ENCODE measurements around the gene ZNF554. TPM values are rescaled to one million over a fixed set of nuclear protein-coding genes. Genes with fewer than 3 reads are reported as not detected.

ZNF554 gene
- polyA plus RNA-seq, 1 of the 3 experiments (the other 2 are of a cell fraction), result 1.7 TPM

- Histone ChIP-seq H3K9me2 (no peaks in the 10 kb centered on the region), H3K9ac (no peak overlapping the region), H4K20me1 (ENCODE audit: insufficient read depth) (no peaks in the 10 kb centered on the region), H3K36me3 (replicated peaks in 1 of 2; ENCODE audit: control insufficient read depth in 1 of 2, insufficient read depth in 2 of 2, low read length in 1 of 2) (peaks cover 7 to 75% of the 10 kb centered on the region in 2 experiments), H3K27ac (ENCODE audit: low read depth in 2 of 2, low read length in 1 of 2) (no peak overlapping the region), H3K4me1 (ENCODE audit: control insufficient read depth in 1 of 2, insufficient read depth in 2 of 2, low read depth in 1 of 2, low read length in 1 of 2) (no peaks in the 10 kb centered on the region), H3K9me3 (no peaks in the 10 kb centered on the region), H3K79me2 (ENCODE audit: insufficient read depth) (no peaks in the 10 kb centered on the region), H2AFZ (ENCODE audit: low read depth) (no peak overlapping the region), H3K4me3 (ENCODE audit: low read depth in 2 of 2, low read length in 1 of 2) (no peak overlapping the region), H3K4me2 (no peak overlapping the region), H3K27me3 (ENCODE audit: insufficient read depth) (no peaks in the 10 kb centered on the region), H3F3A (replicated peaks; ENCODE audit: insufficient read depth) (no peaks in the 10 kb centered on the region)
- peak; percentile 14 for DNase-seq
- WGBS (ENCODE audit: low lambda C conversion rate), result 92% methylated on average over 16 of the region's 34 CpGs
- CTCF ChIA-PET, result interaction anchor here (1.4 kb wide), 1 partner anchor 12 kb away, joined by 4 read pairs; no protein-coding TSS in a partner anchor
- TF ChIP-seq RAD21 (IDR thresholded peaks at IDR 0.05; ENCODE audit: low read length), result no peak
- TF ChIP-seq ELF1 (IDR thresholded peaks at IDR 0.05), result no peak
- no peak for TF ChIP-seq TCF12 (IDR thresholded peaks at IDR 0.05)
- TF ChIP-seq GATA2 (CRISPR knock-in tag; IDR thresholded peaks at IDR 0.05), result no peak
- POLR2A ChIA-PET, result no interaction called here
Measured at GRCh38 chr19:2806736-2807378, 12.8 kb upstream of the ZNF554 start.

DNA sequence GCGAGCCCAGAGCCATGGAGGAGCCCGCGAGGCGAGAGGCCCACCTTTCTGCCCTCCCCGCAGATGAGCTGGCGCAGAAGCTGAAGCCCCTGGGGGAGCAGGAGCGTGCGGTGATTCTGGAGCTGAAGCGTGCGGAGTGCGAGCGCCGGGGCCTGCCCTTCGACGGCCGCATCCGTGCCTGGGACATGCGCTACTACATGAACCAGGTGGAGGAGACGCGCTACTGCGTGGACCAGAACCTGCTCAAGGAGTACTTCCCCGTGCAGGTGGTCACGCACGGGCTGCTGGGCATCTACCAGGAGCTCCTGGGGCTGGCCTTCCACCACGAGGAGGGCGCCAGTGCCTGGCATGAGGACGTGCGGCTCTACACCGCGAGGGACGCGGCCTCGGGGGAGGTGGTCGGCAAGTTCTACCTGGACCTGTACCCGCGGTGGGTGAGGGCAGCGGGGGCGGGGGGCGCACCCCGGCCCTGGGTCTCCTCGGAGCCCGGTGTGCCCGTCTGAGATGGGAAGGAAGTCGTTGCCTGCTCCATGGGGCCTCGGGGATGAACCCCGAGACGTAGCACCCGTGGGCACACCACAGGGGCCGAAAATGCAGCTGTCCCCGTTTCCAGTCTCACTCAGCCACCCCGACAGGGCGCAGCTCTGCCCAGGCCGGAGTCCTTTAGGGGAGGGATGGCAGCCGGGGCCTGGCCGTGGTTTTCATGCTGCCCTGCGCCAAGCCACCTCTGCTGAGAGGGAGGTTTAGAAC lies 12.1 kb upstream of the ZNF554 start:
- H4K20me1 ChIP-seq (ENCODE audit: insufficient read depth), result no peaks in the 10 kb centered on the region

More for the DNA sequence above, 12.1 kb upstream of the ZNF554 start:
- CTCF ChIA-PET, result no interaction called here
- POLR2A ChIA-PET, result no interaction called here
- no peaks in the 10 kb centered on the region for H3F3A ChIP-seq (replicated peaks; ENCODE audit: insufficient read depth)
- no peak overlapping the region for H3K27ac ChIP-seq (ENCODE audit: low read depth in 2 of 2, low read length in 1 of 2)
- H3K9ac ChIP-seq, result no peak overlapping the region
- no peaks in the 10 kb centered on the region for H3K9me2 ChIP-seq
- peak; percentile 21 for DNase-seq
- TF ChIP-seq, protein P1, sequence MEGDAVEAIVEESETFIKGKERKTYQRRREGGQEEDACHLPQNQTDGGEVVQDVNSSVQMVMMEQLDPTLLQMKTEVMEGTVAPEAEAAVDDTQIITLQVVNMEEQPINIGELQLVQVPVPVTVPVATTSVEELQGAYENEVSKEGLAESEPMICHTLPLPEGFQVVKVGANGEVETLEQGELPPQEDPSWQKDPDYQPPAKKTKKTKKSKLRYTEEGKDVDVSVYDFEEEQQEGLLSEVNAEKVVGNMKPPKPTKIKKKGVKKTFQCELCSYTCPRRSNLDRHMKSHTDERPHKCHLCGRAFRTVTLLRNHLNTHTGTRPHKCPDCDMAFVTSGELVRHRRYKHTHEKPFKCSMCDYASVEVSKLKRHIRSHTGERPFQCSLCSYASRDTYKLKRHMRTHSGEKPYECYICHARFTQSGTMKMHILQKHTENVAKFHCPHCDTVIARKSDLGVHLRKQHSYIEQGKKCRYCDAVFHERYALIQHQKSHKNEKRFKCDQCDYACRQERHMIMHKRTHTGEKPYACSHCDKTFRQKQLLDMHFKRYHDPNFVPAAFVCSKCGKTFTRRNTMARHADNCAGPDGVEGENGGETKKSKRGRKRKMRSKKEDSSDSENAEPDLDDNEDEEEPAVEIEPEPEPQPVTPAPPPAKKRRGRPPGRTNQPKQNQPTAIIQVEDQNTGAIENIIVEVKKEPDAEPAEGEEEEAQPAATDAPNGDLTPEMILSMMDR (IDR thresholded peaks at IDR 0.05), result no peak
- TF ChIP-seq JUND (IDR thresholded peaks at IDR 0.05) (no peak), MAX (IDR thresholded peaks at IDR 0.05; ENCODE audit: low read depth) (no peak), GABPA (IDR thresholded peaks at IDR 0.05; ENCODE audit: low read depth) (no peak), FOXM1 (IDR thresholded peaks at IDR 0.05; ENCODE audit: low read depth) (no peak), CHD2 (IDR thresholded peaks at IDR 0.05; ENCODE audit: low read length, partially characterized antibody) (no peak), EZH2phosphoT487 (IDR thresholded peaks at IDR 0.05; ENCODE audit: borderline replicate concordance, low read depth) (no peak), PBX3 (IDR thresholded peaks at IDR 0.05) (no peak)
- TF ChIP-seq, protein P2, sequence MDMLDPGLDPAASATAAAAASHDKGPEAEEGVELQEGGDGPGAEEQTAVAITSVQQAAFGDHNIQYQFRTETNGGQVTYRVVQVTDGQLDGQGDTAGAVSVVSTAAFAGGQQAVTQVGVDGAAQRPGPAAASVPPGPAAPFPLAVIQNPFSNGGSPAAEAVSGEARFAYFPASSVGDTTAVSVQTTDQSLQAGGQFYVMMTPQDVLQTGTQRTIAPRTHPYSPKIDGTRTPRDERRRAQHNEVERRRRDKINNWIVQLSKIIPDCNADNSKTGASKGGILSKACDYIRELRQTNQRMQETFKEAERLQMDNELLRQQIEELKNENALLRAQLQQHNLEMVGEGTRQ (IDR thresholded peaks at IDR 0.05; ENCODE audit: borderline replicate concordance, low read depth, low read length), result no peak
- no peaks in the 10 kb centered on the region for H3K9me3 ChIP-seq
- whole genome bisulfite sequencing (ENCODE audit: low lambda C conversion rate), result 97% methylated on average over 18 of the region's 56 CpGs
- no peaks in the 10 kb centered on the region for H3K27me3 ChIP-seq (ENCODE audit: insufficient read depth)
- H3K4me3 ChIP-seq (ENCODE audit: low read depth in 2 of 2, low read length in 1 of 2), result no peak overlapping the region
- H3K36me3 ChIP-seq (replicated peaks in 1 of 2; ENCODE audit: control insufficient read depth in 1 of 2, insufficient read depth in 2 of 2, low read length in 1 of 2), result peaks cover 7 to 81% of the 10 kb centered on the region in 2 experiments
- H3K4me1 ChIP-seq (ENCODE audit: control insufficient read depth in 1 of 2, insufficient read depth in 2 of 2, low read depth in 1 of 2, low read length in 1 of 2), result peaks cover 0 to 5% of the 10 kb centered on the region in 2 experiments; a peak in 1 of 4 replicates
- H3K79me2 ChIP-seq (ENCODE audit: insufficient read depth), result no peaks in the 10 kb centered on the region
- H3K4me2 ChIP-seq, result no peak overlapping the region
- H2AFZ ChIP-seq (ENCODE audit: low read depth), result no peak overlapping the region
